HepG2 (cell line): ENCODE results near the gene SURF2. TPM values are rescaled to one million over a fixed set of nuclear protein-coding genes. Genes with fewer than 3 reads are reported as not detected.

ENCODE experiments used
- ADNP ChIP-seq: sonication (generic); formaldehyde crosslinking; IDR thresholded peaks from 2 replicates; pipeline ENCODE4 v1.4.0; 2020; ENCODE audit warnings: missing genetic modification reagents
- ESRRA ChIP-seq: sonication (generic); formaldehyde crosslinking; IDR thresholded peaks from 2 replicates; pipeline ENCODE4 v1.5.1; 2020; ENCODE audit warnings: mild to moderate bottlenecking, low read depth, missing genetic modification reagents
- KDM5A ChIP-seq: fragments of 200-600 bp; sonication (generic); IDR thresholded peaks from 2 replicates; pipeline ENCODE4 v1.7.0; 2018; ENCODE audit warnings: antibody characterized with exemption, mild to moderate bottlenecking, low read length, borderline replicate concordance
- REL ChIP-seq: sonication (generic); formaldehyde crosslinking; conservative IDR thresholded peaks from 2 replicates; pipeline ENCODE4 v1.8.0; 2022; ENCODE audit warnings: mild to moderate bottlenecking, missing genetic modification reagents, moderate library complexity
- RFX3 ChIP-seq: IDR thresholded peaks from 2 replicates; pipeline ENCODE4 v1.6.1; 2016; ENCODE audit warnings: missing biosample characterization, missing genetic modification reagents
- ZBTB8A ChIP-seq: sonication (generic); formaldehyde crosslinking; IDR thresholded peaks from 2 replicates; pipeline ENCODE4 v1.4.0; 2020; ENCODE audit warnings: mild to moderate bottlenecking, low read depth, missing genetic modification reagents, borderline replicate concordance
- ZFP36 ChIP-seq: fragments of 150-350 bp; IDR thresholded peaks from 2 replicates; pipeline ENCODE4 v1.6.1; 2018; ENCODE audit warnings: borderline replicate concordance, low read length, low read depth; ENCODE audit not compliant: partially characterized antibody
- ZNF570 ChIP-seq: sonication (generic); formaldehyde crosslinking; IDR thresholded peaks from 2 replicates; pipeline ENCODE4 v1.4.0; 2020; ENCODE audit warnings: mild to moderate bottlenecking, missing genetic modification reagents, borderline replicate concordance
- ZNF720 ChIP-seq: sonication (generic); formaldehyde crosslinking; IDR thresholded peaks from 2 replicates; pipeline ENCODE4 v1.4.0; 2020; ENCODE audit warnings: missing genetic modification reagents
- polyA plus RNA-seq, 8 experiments: library from polyadenylated mRNA; depleted of rRNA in 3 of 8; stranded (reverse) in 7 of 8; unstranded in 1 of 8; fragments of >200 nt; fragmentation: Illumina TruSeq in 4 of 8; extraction: Trizol in 4 of 8; gene quantifications; 2 replicates each; pipeline versions ENCODE4 v1.2.1 to v1.2.3, GENCODE V29; 2011 to 2016; ENCODE audit warnings: low read depth in 4 of 8, missing spikeins in 1 of 8, mixed read lengths in 1 of 8; ENCODE audit not compliant: insufficient read depth in 1 of 8
- total RNA-seq, 5 experiments: library from RNA; depleted of rRNA; stranded (reverse); fragments of >200 nt; fragmentation: Illumina TruSeq; extraction: Trizol; gene quantifications; 2 replicates each; pipeline ENCODE4 v1.2.3, GENCODE V29; 2016; ENCODE audit warnings: low read depth in 1 of 5
- TF ChIP-seq, protein P1 (sequence below): sonication (generic); formaldehyde crosslinking; IDR thresholded peaks from 2 replicates; pipeline ENCODE4 v1.8.0; 2022; ENCODE audit warnings: missing genetic modification reagents, mild to moderate bottlenecking, borderline replicate concordance
- TF ChIP-seq, protein P2 (sequence below): sonication (generic); formaldehyde crosslinking; IDR thresholded peaks from 2 replicates; pipeline ENCODE4 v1.4.0; 2020; ENCODE audit warnings: missing genetic modification reagents
- TF ChIP-seq, protein P3 (sequence below): sonication (generic); formaldehyde crosslinking; conservative IDR thresholded peaks from 2 replicates; pipeline ENCODE4 v1.4.0; 2020; ENCODE audit warnings: mild to moderate bottlenecking, missing genetic modification reagents, moderate library complexity
- TF ChIP-seq, protein P4 (sequence below): sonication (generic); formaldehyde crosslinking; conservative IDR thresholded peaks from 2 replicates; pipeline ENCODE4 v1.5.0; 2020; ENCODE audit warnings: missing genetic modification reagents
- TF ChIP-seq, protein P5 (sequence below): sonication (generic); formaldehyde crosslinking; IDR thresholded peaks from 2 replicates; pipeline ENCODE4 v1.5.1; 2020; ENCODE audit warnings: mild to moderate bottlenecking, missing genetic modification reagents, moderate library complexity
- TF ChIP-seq, protein P6 (sequence below): IDR thresholded peaks from 2 replicates; pipeline ENCODE4 v1.6.1; 2016; ENCODE audit warnings: missing biosample characterization, missing genetic modification reagents, low read depth

The SURF2 gene
- total and polyA plus RNA-seq, 2 of the 13 experiments (the other 11 are each of a cell fraction or from before 2014, with no cell fraction given), result 6.3 to 13.6 TPM

DNA sequence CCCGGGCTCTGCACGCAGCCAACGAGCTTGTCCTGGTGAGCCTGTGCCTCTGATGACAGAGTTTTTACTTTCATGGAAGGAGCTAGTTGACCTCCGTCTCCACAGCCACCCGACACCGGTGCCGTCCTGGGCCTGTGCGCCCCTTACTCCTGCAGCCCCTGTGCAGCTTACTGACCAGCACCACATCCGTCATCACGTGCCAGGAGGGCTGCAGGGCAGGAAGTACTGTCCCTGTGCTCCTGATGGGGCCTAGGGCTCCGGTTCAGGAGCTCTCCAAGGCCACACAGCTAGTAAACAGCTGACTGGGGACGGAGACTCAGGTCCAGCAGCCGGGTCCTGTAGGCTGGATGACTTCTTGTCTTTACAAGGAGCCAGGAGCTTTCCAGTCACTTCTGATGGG, 30.0 kb downstream of the SURF2 start (continued):
- TF ChIP-seq, protein P1, sequence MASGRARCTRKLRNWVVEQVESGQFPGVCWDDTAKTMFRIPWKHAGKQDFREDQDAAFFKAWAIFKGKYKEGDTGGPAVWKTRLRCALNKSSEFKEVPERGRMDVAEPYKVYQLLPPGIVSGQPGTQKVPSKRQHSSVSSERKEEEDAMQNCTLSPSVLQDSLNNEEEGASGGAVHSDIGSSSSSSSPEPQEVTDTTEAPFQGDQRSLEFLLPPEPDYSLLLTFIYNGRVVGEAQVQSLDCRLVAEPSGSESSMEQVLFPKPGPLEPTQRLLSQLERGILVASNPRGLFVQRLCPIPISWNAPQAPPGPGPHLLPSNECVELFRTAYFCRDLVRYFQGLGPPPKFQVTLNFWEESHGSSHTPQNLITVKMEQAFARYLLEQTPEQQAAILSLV, result no peak; the same call in 1 of the 2 replicates
- TF ChIP-seq, protein P2, sequence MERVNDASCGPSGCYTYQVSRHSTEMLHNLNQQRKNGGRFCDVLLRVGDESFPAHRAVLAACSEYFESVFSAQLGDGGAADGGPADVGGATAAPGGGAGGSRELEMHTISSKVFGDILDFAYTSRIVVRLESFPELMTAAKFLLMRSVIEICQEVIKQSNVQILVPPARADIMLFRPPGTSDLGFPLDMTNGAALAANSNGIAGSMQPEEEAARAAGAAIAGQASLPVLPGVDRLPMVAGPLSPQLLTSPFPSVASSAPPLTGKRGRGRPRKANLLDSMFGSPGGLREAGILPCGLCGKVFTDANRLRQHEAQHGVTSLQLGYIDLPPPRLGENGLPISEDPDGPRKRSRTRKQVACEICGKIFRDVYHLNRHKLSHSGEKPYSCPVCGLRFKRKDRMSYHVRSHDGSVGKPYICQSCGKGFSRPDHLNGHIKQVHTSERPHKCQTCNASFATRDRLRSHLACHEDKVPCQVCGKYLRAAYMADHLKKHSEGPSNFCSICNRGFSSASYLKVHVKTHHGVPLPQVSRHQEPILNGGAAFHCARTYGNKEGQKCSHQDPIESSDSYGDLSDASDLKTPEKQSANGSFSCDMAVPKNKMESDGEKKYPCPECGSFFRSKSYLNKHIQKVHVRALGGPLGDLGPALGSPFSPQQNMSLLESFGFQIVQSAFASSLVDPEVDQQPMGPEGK (CRISPR knock-in tag), result no peak; the same call in 1 of the 2 replicates
- TF ChIP-seq ZNF570 (CRISPR knock-in tag), result no peak
- no peak for TF ChIP-seq ZFP36
- TF ChIP-seq ESRRA, result 0 out of 2 replicates have a peak, but pooled peaks have one; percentile 24
- 0 out of 2 replicates have a peak, but pooled peaks have one; percentile 39 for TF ChIP-seq ADNP (CRISPR knock-in tag)
- TF ChIP-seq, protein P3, sequence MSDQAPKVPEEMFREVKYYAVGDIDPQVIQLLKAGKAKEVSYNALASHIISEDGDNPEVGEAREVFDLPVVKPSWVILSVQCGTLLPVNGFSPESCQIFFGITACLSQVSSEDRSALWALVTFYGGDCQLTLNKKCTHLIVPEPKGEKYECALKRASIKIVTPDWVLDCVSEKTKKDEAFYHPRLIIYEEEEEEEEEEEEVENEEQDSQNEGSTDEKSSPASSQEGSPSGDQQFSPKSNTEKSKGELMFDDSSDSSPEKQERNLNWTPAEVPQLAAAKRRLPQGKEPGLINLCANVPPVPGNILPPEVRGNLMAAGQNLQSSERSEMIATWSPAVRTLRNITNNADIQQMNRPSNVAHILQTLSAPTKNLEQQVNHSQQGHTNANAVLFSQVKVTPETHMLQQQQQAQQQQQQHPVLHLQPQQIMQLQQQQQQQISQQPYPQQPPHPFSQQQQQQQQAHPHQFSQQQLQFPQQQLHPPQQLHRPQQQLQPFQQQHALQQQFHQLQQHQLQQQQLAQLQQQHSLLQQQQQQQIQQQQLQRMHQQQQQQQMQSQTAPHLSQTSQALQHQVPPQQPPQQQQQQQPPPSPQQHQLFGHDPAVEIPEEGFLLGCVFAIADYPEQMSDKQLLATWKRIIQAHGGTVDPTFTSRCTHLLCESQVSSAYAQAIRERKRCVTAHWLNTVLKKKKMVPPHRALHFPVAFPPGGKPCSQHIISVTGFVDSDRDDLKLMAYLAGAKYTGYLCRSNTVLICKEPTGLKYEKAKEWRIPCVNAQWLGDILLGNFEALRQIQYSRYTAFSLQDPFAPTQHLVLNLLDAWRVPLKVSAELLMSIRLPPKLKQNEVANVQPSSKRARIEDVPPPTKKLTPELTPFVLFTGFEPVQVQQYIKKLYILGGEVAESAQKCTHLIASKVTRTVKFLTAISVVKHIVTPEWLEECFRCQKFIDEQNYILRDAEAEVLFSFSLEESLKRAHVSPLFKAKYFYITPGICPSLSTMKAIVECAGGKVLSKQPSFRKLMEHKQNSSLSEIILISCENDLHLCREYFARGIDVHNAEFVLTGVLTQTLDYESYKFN (CRISPR knock-in tag), result peak; percentile 64
- TF ChIP-seq, protein P4, sequence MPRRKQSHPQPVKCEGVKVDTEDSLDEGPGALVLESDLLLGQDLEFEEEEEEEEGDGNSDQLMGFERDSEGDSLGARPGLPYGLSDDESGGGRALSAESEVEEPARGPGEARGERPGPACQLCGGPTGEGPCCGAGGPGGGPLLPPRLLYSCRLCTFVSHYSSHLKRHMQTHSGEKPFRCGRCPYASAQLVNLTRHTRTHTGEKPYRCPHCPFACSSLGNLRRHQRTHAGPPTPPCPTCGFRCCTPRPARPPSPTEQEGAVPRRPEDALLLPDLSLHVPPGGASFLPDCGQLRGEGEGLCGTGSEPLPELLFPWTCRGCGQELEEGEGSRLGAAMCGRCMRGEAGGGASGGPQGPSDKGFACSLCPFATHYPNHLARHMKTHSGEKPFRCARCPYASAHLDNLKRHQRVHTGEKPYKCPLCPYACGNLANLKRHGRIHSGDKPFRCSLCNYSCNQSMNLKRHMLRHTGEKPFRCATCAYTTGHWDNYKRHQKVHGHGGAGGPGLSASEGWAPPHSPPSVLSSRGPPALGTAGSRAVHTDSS (CRISPR knock-in tag), result no peak
- TF ChIP-seq, protein P5, sequence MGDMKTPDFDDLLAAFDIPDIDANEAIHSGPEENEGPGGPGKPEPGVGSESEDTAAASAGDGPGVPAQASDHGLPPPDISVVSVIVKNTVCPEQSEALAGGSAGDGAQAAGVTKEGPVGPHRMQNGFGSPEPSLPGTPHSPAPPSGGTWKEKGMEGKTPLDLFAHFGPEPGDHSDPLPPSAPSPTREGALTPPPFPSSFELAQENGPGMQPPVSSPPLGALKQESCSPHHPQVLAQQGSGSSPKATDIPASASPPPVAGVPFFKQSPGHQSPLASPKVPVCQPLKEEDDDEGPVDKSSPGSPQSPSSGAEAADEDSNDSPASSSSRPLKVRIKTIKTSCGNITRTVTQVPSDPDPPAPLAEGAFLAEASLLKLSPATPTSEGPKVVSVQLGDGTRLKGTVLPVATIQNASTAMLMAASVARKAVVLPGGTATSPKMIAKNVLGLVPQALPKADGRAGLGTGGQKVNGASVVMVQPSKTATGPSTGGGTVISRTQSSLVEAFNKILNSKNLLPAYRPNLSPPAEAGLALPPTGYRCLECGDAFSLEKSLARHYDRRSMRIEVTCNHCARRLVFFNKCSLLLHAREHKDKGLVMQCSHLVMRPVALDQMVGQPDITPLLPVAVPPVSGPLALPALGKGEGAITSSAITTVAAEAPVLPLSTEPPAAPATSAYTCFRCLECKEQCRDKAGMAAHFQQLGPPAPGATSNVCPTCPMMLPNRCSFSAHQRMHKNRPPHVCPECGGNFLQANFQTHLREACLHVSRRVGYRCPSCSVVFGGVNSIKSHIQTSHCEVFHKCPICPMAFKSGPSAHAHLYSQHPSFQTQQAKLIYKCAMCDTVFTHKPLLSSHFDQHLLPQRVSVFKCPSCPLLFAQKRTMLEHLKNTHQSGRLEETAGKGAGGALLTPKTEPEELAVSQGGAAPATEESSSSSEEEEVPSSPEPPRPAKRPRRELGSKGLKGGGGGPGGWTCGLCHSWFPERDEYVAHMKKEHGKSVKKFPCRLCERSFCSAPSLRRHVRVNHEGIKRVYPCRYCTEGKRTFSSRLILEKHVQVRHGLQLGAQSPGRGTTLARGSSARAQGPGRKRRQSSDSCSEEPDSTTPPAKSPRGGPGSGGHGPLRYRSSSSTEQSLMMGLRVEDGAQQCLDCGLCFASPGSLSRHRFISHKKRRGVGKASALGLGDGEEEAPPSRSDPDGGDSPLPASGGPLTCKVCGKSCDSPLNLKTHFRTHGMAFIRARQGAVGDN (CRISPR knock-in tag), result peak; percentile 96
- no peak for TF ChIP-seq RFX3 (CRISPR knock-in tag)
- TF ChIP-seq KDM5A, result no peak
- TF ChIP-seq ZNF720 (CRISPR knock-in tag), result no peak
- TF ChIP-seq, protein P6, sequence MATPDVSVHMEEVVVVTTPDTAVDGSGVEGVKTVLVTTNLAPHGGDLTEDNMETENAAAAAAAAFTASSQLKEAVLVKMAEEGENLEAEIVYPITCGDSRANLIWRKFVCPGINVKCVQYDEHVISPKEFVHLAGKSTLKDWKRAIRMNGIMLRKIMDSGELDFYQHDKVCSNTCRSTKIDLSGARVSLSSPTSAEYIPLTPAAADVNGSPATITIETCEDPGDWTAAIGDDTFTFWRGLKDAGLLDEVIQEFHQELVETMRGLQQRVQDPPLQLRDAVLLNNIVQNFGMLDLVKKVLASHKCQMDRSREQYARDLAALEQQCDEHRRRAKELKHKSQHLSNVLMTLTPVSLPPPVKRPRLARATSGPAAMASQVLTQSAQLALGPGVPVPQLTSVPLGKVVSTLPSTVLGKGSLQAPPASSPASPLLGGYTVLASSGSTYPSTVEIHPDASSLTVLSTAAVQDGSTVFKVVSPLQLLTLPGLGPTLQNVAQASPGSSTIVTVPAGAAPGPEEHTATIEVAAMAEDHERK, result no peak
- no peak for TF ChIP-seq ZBTB8A (CRISPR knock-in tag)
- no peak for TF ChIP-seq REL (CRISPR knock-in tag)
